GM10266 (cell line): Measurements from ENCODE around the gene FAM53A.

Experiments used
- DNase-seq: peaks from one replicate; pipeline ENCODE4 v3.0.0; 2012; ENCODE audit errors: extremely low spot score
- TF ChIP-seq, protein P1 (sequence below): IDR thresholded peaks from 2 replicates; pipeline ENCODE4 v1.5.1; 2012; ENCODE audit warnings: mild to moderate bottlenecking, low read depth; ENCODE audit not compliant: control insufficient read depth, insufficient read depth; ENCODE audit errors: missing control alignments

FAM53A gene

GRCh38 chr4:1690698-1691097, 6.6 kb upstream of the FAM53A start:
- TF ChIP-seq, protein P1, sequence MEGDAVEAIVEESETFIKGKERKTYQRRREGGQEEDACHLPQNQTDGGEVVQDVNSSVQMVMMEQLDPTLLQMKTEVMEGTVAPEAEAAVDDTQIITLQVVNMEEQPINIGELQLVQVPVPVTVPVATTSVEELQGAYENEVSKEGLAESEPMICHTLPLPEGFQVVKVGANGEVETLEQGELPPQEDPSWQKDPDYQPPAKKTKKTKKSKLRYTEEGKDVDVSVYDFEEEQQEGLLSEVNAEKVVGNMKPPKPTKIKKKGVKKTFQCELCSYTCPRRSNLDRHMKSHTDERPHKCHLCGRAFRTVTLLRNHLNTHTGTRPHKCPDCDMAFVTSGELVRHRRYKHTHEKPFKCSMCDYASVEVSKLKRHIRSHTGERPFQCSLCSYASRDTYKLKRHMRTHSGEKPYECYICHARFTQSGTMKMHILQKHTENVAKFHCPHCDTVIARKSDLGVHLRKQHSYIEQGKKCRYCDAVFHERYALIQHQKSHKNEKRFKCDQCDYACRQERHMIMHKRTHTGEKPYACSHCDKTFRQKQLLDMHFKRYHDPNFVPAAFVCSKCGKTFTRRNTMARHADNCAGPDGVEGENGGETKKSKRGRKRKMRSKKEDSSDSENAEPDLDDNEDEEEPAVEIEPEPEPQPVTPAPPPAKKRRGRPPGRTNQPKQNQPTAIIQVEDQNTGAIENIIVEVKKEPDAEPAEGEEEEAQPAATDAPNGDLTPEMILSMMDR: no peak
- no peak for DNase-seq

DNA sequence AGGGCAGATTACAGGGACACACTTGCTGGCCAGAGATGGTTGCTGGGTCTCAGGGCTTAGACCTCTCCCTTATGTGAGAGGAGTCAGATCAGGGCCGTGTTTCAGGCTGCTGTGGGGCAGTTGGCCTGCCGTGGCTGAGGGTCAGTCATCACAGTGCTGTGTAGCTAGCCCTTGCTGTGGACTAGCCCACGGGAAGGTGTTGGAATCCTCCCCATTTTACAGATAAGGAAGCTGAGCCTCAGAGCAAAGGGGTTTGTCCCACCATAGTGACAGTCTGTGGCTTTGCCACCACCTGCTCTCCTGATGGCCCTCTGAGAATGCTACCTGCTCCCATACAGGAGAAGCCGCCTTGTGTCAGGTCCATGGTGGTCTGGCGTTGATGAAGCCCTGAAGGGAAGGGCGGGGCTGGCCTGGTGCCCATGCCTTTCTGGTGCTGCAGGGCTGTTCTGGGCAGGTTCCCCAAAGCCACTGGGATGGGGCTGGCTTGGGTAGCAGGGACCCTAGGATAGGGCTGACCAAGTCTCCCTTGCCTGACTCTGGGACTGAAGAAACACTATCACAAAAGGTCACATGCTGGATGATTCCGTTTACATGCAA, 2.4 kb upstream of the FAM53A start:
- TF ChIP-seq, protein P1: no peak
- no peak for DNase-seq

- TF ChIP-seq, protein P1: no peak
- DNase-seq: no peak
Observed at GRCh38 chr4:1685235-1686150, 1.4 kb upstream of the FAM53A start.

DNA sequence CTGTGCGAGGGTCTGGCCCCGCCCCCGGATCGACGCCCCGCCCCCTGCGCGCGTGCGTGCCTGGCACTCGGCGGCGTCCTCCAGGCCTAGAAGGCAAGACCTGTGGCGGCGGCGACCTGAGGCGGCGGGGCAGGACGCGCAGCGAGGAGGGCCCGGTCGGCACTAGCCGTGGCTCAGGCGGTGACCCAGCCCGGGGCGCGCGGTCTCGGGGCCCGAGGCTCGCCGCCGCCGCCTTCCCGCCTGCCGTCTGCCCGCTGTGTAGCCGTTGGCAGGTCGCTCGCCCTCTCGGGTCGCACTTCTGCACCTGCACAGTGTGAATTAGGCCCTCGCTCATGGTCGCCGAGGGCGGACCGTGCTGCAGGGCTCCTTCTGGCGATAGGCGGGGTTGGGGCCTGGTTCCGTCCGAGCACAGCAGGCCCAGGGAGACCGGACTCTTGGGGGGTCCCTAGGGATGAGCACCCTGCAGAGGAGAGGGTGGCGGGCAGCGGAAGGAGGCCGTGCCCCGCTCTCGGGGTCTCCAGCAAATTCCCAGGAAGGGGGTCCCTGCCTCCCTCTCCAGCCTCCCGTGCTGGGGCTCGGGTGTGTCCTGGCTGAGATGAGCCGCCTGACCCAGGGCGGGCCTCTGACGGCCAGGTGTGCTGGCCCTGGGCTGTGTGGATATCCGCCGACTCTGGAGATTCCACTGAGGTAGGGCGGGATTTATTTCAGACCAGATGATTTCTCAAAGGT, 557 bp upstream of the FAM53A start:
- TF ChIP-seq, protein P1: no peak

GRCh38 chr4:1683261-1683735, 815 bp downstream of the FAM53A start:
- TF ChIP-seq, protein P1: no peak
- no peak for DNase-seq

More for the DNA sequence above, 557 bp upstream of the FAM53A start:
- DNase-seq: no peak

- TF ChIP-seq, protein P1: no peak
- DNase-seq: no peak
Observed at GRCh38 chr4:1682860-1683259, 1.3 kb downstream of the FAM53A start.
